Islet precursor cell (in vitro differentiated cells): ENCODE data around the gene AQP6.

Experiments used
- DNase-seq: peaks from one replicate; pipeline ENCODE4 v3.0.0-alpha.2; 2018

Gene AQP6

GRCh38 chr12:49957570-49957967, 15.2 kb upstream of the AQP6 start:
- DNase-seq, result no peak

DNA sequence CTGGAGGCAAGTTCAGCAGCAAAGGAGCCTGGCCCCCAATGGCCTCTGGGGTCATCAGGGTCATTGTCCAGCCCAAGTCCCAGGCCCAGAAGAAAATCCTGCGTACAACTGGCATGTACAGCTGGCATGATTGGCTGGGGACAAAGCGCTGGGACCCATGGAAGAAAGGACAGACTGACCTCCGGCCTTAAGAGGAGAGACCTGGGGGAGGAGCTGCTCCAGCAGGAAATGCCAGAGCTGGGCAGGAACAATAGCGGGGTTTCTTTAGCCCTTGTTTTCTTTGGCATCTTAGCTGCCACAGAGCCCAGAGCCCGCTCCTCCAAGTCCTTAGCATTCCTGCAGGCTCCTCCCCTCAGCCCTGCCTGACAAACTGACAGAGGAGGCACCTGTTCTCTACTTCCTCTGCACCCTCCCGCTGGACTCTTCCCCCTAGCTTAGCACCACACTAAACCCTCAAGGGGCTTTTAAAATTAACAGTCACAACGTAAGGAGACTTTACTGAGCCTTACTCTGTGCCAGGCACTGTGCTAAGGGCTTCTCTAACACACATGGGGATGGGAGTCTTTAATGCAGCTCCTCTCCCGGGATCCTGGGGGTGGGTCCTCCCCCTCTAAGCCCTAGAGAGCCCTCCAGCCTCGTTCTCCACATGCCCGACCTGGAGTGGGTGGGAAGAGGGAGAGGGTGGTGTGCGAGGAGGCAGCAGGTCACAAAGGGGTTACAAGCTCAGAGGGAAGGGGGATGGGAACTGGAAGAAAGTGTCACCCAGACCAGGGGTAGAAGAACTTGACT, 12.9 kb upstream of the AQP6 start:
- DNase-seq, result no peak

DNA sequence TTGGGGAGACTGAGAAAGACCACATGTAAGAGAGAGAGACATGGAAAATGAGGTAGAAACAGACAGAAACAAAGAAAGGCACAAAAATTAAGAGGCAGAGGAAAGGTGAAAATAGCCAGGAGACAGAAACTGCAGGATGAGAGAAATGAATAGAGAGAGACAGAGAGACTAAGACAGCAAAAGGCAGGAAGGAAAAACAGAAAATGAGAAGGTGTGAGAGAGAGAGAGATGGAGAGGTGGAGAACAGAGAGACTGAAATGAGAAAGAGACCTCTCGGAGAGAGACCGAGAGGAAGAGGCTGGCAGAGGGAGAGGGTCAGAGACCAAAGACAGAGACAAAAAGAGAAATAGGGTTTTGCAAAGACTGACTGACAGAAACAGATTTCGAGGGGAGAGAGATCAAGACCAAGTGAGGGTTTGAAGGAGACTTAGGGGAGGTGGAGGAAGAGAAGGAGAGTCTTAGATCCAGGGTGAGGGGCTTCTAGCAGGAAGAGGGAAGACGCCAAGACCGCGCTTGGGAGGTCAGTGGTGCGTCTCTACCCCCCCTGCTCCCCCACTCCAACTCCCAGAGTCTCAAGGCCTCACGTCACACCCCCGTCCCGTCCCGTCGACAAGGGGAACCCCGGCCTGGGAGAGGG, 12.2 kb upstream of the AQP6 start:
- DNase-seq, result no peak

- DNase-seq, result no peak
These were observed 11.4 kb upstream of the AQP6 start, which contains the start of gene AQP5 for GRCh38 chr12:49961111-49961922. AQP5 (plus strand) TSS chr12:49961872; CDS start chr12:49962018, 146 bp downstream.

DNA sequence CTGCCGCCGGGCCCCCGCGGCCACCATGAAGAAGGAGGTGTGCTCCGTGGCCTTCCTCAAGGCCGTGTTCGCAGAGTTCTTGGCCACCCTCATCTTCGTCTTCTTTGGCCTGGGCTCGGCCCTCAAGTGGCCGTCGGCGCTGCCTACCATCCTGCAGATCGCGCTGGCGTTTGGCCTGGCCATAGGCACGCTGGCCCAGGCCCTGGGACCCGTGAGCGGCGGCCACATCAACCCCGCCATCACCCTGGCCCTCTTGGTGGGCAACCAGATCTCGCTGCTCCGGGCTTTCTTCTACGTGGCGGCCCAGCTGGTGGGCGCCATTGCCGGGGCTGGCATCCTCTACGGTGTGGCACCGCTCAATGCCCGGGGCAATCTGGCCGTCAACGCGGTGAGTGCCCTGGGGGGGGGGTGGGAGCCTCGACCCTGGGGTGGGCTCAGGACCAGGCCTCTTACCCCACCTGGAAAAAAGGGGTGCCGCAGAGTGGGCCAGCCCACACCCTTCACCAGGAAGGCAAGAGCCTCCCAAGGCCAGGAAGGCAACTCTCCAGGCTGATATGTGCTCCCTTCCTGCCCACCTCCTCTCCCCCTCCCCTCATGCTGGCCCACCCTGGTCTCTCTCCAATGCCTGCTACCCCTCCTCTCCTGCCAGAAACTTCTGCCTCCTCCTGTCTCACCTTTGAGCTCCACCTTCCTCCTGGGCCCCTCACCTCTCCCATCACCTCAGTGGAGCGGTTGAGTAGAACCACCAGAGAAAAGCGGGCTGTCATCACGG, 10.6 kb upstream of the AQP6 start:
- DNase-seq, result no peak

GRCh38 chr12:49962861-49963765, 9.6 kb upstream of the AQP6 start:
- DNase-seq, result no peak

DNA sequence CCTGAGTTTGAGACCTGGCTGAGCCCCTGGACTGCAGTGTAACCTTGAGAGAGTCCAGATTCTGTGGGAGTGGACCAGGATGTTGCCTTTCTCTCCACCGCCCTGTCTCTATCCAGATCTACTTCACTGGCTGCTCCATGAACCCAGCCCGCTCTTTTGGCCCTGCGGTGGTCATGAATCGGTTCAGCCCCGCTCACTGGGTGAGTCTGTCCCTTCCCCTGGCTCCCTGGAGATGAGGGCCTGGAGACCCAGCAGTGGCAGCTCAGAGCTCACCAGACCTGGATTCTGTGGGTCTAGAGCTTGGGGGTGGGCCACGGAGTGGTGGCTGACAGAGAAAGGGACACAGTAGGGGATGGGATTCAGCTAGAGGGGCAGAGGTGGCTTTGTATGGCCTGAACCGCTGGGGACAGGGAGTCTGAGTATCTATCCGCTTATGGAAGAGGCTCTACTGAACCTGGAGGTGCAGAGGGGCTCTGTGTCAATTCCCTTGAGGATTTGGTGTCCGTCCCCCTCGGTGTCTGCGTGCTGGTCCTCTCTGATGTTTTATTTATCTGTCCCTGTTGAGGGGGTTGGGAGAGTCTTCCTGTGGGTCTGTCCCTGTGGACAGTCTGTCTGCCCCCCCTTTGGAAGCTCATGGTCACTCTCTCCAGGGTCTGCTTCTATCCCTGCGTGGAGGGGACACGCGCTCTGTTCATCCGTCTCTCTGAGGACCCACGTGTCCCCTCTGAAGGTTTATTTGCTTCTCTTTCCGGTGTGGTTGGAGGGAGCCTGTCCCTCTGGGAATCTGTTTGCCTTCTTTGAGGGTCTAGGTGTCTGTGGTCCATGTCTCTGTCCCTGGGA, 8.6 kb upstream of the AQP6 start:
- no peak for DNase-seq

DNA sequence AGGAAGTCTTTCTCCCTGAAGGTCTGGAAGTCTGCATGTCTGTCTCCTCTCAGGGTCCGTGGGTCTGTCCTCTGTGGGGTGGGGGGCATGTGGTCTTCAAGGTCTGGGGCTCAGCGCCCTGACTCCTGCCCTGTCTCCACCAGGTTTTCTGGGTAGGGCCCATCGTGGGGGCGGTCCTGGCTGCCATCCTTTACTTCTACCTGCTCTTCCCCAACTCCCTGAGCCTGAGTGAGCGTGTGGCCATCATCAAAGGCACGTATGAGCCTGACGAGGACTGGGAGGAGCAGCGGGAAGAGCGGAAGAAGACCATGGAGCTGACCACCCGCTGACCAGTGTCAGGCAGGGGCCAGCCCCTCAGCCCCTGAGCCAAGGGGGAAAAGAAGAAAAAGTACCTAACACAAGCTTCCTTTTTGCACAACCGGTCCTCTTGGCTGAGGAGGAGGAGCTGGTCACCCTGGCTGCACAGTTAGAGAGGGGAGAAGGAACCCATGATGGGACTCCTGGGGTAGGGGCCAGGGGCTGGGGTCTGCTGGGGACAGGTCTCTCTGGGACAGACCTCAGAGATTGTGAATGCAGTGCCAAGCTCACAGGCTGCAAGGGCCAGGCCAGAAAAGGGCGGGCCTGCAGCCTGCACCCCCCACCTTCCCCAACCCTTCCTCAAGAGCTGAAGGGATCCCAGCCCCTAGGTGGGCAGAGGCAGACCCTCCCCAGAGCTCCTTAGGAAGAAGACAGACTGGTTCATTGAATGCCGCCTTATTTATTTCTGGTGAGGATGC, 7.7 kb upstream of the AQP6 start:
- DNase-seq, result no peak

GRCh38 chr12:49965836-49966235, 6.9 kb upstream of the AQP6 start:
- no peak for DNase-seq

- no peak for DNase-seq
These were observed 6.2 kb upstream of the AQP6 start for GRCh38 chr12:49966511-49967041.

GRCh38 chr12:49967042-49967776, 5.5 kb upstream of the AQP6 start:
- DNase-seq, result peak; percentile 95

DNA sequence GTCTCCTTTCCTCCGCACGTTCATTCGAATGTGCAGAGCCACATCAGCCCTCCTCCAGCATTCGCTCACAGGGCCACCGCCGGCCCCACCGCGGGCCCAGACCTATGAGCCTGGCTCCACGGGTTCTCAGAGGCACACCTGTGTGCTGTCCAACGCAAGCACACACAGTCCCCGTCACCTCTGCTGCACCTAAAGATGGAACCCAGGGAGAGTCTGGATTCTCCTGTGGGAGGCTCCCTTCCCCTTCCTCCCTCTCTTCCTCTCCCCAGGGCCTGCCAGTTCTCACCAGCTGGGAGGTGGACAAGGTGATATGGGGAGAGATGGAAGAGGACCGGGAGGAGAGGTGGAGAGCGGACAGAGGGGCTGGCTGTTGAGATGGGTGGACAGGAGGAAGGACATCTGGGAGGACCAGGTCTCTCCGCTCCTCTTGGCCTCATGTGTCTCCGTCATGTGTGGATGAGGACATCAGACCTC, 4.9 kb upstream of the AQP6 start:
- no peak for DNase-seq

DNA sequence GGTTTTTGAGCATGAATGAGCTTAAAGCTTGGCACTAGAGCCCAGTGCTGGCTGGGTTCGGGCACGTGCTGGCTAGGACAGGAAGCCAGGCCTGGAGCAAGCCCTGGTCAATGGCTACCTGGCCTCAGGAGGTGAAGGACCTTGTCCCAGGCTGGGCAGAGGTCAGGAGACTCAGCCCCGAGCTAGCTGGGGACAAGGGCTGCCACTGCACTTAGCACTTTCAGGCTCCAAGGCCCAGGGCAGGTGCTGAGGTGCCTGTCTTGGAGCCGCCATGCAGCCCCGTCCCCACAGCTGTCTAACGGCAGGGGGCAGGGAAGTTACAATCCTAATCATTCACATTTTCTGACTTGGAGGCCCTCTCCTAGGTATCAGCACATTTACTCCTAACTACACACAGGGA, 4.3 kb upstream of the AQP6 start:
- DNase-seq, result no peak

- DNase-seq, result no peak
These were observed 3.7 kb upstream of the AQP6 start for GRCh38 chr12:49969027-49969426.

DNA sequence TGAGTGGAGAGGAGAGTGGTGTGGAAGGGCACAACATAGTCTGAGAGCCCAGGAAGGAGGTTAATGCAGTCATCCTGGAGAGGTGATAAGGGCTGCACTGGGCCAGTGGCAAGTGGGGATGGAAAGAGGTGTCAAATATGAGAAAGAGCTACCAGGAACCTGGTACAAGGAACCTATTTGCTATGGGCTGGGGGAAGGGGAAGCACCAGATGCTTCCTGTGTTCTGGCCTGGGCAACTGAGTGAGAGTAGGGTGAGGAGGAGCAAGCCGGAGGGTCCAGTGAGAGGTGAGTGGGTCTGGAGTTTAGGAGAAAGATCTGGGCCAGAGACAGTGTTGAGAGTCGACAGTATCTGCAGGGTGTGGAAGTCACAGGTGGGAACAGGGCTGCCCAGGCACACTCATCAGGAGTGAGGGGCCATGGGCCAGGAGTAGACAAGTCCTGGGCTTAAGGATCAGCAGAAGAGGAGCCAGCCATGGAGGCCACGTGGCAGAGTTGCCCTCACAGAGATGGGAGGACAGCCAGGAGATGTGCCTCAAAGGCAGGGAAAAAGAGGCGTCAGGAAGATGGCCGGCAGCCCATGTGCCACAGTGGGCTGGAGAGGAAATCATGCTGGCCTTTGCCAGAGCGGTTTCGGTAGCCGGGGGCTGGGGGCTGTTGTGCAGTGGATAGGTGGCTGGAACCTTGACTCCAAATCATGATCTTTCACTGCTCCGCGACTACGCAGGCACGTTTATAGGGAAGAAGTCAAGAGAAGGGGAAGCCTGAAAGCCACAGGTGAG, 2.9 kb upstream of the AQP6 start:
- DNase-seq, result no peak

GRCh38 chr12:49970658-49971057, 2.1 kb upstream of the AQP6 start:
- no peak for DNase-seq

DNA sequence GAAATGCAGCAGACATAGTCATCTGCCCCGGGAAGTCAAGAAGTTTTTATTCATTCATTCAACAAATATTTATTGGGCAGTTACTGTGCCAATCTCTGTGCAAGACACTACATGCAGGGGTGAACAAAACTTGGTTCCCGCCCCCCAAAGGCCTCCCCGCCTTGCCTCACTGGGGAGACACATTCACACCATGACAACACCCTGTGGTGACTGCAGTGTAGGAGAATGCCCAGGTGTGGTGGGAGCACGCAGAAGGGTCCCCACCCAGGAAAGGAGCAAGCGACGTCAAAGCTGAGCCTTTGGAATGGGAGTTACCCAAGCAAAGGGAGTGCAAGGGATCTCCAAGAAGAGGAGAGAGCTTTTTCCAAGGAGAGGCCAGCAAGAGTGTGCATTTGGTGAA, 1.6 kb upstream of the AQP6 start:
- no peak for DNase-seq

GRCh38 chr12:49972129-49972528, 618 bp upstream of the AQP6 start:
- DNase-seq, result no peak
